HEK293 (cell line): ENCODE data around the gene NIP7.

ENCODE experiments used
- CTCF ChIP-seq: fragments of 450-650 bp; formaldehyde crosslinking; IDR thresholded peaks from 2 replicates; pipeline ENCODE4 v1.5.1; 2016; ENCODE audit warnings: missing biosample characterization, missing genetic modification characterization
- YY1 ChIP-seq: fragments of 450-650 bp; formaldehyde crosslinking; IDR thresholded peaks from 2 replicates; pipeline ENCODE4 v1.5.1; 2018; ENCODE audit warnings: missing biosample characterization, missing genetic modification characterization
- ZBTB8A ChIP-seq: fragments of 450-650 bp; formaldehyde crosslinking; IDR thresholded peaks from 2 replicates; pipeline ENCODE4 v1.5.1; 2016; ENCODE audit warnings: missing biosample characterization, missing genetic modification characterization
- ZNF10 ChIP-seq: fragments of 450-650 bp; formaldehyde crosslinking; IDR thresholded peaks from 2 replicates; pipeline ENCODE4 v1.5.1; 2017; ENCODE audit warnings: missing biosample characterization, missing genetic modification characterization
- ZNF174 ChIP-seq: fragments of 450-650 bp; formaldehyde crosslinking; IDR thresholded peaks from 2 replicates; pipeline ENCODE4 v1.5.0; 2017; ENCODE audit warnings: missing biosample characterization, mild to moderate bottlenecking, missing genetic modification characterization
- ZNF223 ChIP-seq: fragments of 450-650 bp; formaldehyde crosslinking; IDR thresholded peaks from 2 replicates; pipeline ENCODE4 v1.5.1; 2016; ENCODE audit warnings: missing biosample characterization, missing genetic modification characterization
- ZNF266 ChIP-seq: fragments of 450-650 bp; formaldehyde crosslinking; IDR thresholded peaks from 2 replicates; pipeline ENCODE4 v1.5.1; 2016; ENCODE audit warnings: missing biosample characterization, missing genetic modification characterization, low read depth
- ZNF707 ChIP-seq: fragments of 450-650 bp; formaldehyde crosslinking; IDR thresholded peaks from 2 replicates; pipeline ENCODE4 v1.5.1; 2016; ENCODE audit warnings: missing biosample characterization, missing genetic modification characterization
- ZNF768 ChIP-seq: fragments of 450-650 bp; formaldehyde crosslinking; IDR thresholded peaks from 2 replicates; pipeline ENCODE4 v1.5.1; 2018; ENCODE audit warnings: missing biosample characterization, mild to moderate bottlenecking, missing genetic modification characterization
- ZNF785 ChIP-seq: fragments of 450-650 bp; formaldehyde crosslinking; IDR thresholded peaks from 2 replicates; pipeline ENCODE4 v1.5.1; 2016; ENCODE audit warnings: missing biosample characterization, missing genetic modification characterization

GRCh38 chr16:69318911-69319289 is 20.7 kb upstream of the NIP7 start:
- TF ChIP-seq CTCF (tag by site-specific recombination): no peak
- no peak for TF ChIP-seq YY1
- no peak for TF ChIP-seq ZNF223
- TF ChIP-seq ZNF266 (tag by site-specific recombination): no peak
- no peak for TF ChIP-seq ZNF707 (tag by site-specific recombination)
- no peak for TF ChIP-seq ZNF768 (tag by site-specific recombination)
- TF ChIP-seq ZNF785: no peak
- no peak for TF ChIP-seq ZBTB8A (tag by site-specific recombination)
- no peak for TF ChIP-seq ZNF10 (tag by site-specific recombination)
- no peak for TF ChIP-seq ZNF174 (tag by site-specific recombination)
